Fibroblast of skin of back (primary cell): ENCODE data around the gene ID2.

Source experiments
- DNase-seq: peaks from one replicate; pipeline ENCODE4 v3.0.0-alpha.2; 2013

Gene ID2

DNA sequence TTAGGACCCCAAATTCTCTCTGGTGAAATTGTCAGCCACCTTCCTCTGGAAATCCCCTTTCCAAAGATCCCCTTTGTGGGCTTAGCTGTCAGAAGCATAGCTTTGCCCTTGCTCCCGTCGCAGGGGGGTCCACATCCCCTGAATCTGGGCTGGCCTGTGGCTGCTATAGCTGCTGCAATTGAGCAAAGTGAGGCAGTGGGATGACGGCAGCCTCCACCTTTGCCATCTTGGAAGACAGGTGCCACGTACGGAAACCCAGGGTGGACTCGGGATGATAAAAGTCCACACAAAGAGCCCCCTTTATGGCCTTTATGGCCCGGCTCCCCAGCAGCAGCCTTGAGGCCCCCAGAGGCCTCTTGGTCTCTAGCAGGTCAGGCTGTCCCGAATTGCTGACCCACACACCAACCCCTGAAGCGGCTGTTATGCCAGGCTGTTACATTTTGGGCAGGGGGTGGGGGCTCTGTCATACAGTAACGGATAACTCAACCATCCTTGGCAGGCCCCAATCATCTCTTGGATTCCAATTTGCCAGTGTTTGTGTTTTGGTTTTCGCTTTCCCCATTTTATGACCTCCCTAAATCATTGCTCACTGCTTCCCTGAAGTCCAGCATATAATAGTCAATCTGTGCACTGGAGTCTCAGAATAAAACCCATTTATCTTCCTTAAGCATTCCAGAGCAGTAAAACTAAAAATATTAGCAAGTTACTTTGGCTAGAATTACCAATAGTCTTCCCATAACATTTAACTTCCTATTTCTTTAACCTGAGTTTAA, 33.2 kb upstream of the ID2 start:
- no peak for DNase-seq

DNA sequence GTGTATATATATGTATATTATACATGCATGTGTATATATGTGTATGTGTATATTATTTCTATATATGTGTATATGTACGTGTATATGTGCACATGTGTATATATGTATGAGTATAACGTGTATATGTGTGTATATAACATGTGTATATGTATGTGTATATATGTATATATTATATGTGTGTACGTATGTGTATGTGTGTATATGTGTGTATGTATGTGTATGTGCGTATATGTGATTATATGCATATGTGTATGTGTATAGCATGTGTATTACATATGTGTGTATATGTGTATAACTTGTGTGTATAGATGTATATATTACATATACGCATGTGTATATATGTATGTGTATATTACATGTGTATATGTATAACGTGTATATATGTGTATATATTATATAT, 32.1 kb upstream of the ID2 start:
- DNase-seq, result no peak

DNA sequence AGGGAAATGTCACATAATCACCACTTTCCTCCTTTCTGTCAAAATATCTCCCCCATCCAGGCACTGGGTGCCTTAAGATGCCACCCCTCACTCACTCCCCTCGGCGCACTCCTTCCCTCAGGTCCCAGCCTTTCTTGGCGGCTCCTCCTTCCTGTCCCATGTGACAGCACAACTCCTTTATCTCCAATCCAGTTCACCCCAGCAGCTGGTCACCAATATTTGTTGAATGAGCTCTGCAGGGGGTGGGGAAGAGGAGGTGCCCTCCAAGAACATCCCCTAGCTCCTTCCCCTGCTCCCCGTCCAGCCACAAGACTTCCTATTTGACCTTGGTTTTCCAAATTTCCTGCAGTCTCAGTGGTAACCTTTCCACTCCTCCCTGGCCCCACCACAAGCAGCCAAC, 31.6 kb upstream of the ID2 start:
- no peak for DNase-seq

DNA sequence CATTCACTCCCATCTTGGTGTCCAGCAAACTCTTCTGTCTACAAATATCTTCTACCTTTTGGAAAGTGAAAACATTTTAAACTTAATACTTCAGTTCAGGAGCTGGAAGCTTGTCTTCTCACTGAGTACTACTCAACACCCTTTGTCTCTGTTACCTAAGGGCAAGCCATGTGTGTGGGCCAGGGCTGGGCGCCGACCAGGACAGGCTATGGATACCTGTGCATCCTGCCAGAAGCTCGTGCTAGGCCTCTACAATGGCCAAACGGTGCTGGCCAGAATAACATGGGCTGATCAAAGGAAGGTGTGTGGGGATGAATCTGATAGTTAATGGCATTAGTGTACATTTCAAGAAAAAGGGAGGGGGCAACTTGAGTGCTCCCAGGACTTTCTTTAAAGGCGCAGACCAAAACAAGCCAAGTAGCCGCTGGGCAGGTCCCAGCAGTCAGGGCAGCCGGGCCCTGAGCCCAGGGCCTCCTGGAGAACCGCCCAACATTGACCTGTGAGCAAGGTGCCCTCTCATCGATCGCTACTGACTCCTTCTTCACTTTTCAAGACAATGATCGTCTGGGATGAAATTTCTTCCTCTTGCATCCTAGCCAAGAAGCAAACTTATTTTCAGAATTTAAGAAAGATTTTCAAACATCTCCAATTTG, 29.0 kb upstream of the ID2 start:
- no peak for DNase-seq

DNA sequence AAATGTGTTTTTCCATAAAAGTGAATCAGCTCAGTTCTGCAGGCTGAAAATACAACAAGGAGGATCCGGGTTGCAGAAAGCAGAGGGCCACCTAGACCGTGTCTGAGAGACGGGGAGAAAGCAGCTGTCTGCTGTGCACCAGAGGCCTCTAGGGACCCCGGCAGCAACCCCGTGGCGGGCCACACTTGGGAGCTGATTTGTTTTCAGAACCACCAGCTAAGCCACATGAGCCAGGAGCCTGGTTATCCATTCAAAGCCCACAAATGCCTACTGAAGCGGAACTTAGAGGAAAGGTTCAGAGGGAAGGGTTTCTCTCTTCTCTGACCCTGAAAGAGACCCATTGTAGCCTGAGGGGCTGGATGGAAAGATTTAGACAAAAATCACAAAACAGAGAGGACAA, 28.4 kb upstream of the ID2 start:
- DNase-seq, result no peak

DNA sequence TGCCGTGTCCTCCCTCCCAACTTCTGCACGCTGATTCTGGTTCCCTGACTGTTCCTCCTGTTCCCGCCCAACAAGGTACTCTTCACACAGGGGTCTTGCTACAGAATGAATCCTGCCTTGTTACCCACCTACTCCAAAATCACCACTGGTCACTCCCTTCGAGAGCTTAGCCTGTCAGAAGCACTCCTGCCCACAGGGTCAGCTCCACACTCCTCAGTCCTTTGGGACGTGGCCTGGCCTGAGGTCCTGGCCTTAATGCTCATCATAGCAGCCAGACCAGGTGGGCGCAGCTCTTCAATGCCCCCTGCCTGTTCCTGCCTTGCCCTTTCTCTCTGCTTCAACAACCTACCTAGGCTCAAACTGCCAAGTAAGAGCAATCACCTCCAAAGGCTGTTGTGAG, 27.8 kb upstream of the ID2 start:
- no peak for DNase-seq

DNA sequence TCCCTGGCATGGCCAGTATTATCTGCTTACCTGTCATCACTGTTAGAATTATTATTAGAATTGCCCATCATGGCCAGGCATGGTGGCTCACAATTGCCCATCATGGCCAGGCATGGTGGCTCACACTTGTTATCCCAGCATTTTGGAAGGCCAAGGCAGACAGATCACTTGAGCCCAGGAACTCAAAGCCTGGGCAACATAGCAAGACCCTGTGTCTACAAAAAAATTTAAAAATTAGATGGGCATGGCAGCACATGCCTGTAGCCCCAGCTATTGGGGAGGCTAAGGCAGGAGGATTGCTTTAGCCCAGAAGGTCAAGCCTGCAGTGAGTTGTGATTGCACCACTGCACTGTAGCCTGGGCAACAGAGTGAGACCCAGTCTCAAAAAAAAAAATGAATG, 27.4 kb upstream of the ID2 start:
- DNase-seq, result no peak

DNA sequence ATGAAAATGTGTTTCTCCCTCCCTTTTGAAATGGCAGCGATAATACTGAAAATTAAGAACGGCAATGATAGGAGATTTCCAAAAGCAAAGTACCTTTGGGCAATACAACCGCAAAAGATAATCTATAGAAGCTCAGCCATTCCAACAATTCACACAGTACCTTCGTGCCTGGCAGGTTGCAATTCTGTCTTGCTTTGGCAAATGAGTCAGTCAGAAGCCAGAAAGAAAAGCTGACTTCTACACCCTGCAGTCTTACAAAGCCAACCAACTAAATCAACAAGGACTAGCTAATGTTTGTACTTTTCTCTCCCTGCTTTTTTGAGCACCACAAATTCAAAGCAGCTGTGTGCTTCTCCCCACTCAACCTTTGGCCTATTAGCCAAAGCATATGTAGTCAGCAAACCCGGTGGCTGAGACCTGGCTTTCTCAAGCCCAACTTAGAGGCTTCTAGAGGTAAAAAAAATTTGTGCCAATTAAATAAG, 25.7 kb upstream of the ID2 start:
- peak; percentile 68 for DNase-seq

DNA sequence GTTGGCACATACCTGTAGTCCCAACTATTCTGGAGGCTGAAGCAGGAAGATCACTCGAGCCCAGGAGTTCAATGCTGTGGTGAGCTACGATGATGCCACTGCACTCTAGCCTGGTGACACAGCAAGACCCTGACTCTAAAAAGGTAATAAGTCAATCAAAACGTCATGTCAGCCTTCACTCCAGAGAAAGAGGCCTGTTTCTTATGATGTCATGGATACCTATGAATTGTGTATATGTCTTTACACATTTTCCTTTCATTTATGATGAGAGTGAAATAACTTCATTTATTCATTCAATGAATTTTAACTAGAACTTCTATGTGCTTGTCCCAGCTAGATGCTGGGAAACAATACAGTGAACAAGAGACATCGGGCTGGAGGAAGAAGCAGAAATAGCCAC, 25.0 kb upstream of the ID2 start:
- DNase-seq, result no peak

DNA sequence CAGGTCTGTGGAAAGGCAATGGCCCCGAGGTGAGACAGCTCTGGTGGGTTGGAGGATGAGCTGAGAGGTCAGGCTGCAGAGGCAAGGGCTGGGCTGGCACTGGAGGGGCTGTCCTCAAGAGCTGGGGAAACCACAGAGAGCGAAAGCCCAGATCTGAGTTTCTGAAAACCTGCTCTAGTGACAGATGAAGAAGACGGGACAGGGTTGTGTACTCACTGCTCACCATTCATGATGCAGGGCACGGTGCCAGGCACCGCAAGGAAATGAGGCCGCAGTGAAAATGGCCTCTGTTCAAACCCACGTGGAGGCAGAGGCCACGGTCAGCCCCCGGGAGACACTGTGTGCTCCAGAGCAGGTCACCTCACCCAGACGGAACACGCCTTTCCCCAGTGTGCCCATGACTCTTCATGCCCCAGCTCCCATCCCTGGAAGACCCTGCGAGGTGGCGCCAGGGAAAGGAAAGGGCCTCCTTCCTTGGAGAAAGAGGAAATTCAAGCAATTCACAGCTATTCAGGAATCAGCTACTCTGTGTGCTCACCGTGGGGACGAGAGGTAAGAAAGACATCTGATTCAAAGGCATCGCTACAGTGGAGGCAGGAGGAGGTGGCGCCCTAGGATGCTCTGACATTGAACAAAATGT, 24.3 kb upstream of the ID2 start:
- DNase-seq, result no peak

DNA sequence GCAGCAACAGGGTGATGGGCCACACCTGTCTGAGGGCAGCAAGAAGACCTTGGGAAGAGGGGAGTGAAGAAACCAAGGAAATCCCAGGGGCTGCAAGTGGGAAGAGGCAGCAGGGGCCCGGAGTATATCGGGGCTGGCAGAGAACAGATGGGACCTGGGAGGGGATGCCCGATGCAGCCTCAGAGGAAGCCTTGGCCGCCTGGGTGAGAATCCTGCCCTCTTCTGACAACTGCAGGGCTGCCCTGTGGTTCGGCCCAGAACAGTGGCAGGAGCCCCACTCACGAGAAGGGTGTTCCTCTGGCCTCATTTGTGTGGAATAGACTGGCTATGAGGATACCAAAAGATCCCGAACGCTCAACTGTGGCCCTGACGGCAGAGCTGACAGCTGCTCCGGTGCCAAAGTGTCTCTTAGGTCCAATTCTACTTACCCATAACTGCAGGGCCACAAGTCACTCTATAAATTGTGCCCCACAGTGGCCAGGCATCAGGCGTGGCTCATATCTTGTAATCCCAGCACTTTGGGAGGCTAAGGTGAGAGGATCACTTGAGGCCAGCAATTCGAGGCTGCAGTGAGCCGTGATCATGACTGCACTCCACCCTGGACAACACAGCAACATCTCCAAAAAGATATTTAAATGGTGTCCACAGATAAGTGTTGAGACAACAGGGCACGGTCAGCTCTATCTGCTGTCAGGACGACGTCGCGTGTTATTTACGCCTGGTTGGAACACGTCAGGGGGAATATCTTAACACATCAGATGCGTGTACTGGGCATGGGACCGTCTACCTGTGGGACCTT, 23.6 kb upstream of the ID2 start:
- DNase-seq, result no peak

DNA sequence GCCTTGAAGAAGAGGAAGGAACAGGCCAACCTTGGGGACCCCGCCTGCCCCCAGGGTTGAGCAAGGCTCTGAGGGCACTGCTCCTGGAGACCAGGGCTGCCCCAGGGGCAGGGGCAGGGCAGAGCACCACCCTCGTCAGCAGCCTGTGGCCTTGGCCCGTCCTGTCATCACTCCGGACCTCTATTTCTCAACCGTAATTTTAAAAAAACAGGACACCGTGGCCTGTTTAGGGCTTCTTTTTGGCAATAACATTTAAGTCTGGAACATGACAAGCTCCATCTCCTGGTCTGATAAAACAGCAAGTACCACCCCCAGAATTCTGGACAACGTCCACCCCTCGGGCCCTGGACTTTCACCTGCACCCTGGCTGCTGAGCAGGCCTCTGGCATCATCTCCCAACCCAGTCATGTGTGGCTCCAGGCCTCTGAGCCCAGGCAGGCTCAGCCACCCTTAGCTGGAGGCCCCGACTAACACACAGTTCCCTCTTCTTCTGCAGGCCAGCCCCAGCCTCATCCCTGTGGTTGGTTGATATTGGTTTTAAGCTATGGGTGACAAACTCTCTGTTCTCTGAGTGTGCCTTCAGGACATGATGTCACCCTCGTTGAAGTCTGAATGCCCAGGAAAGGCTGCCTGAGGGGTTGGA, 22.6 kb upstream of the ID2 start:
- DNase-seq, result no peak

DNA sequence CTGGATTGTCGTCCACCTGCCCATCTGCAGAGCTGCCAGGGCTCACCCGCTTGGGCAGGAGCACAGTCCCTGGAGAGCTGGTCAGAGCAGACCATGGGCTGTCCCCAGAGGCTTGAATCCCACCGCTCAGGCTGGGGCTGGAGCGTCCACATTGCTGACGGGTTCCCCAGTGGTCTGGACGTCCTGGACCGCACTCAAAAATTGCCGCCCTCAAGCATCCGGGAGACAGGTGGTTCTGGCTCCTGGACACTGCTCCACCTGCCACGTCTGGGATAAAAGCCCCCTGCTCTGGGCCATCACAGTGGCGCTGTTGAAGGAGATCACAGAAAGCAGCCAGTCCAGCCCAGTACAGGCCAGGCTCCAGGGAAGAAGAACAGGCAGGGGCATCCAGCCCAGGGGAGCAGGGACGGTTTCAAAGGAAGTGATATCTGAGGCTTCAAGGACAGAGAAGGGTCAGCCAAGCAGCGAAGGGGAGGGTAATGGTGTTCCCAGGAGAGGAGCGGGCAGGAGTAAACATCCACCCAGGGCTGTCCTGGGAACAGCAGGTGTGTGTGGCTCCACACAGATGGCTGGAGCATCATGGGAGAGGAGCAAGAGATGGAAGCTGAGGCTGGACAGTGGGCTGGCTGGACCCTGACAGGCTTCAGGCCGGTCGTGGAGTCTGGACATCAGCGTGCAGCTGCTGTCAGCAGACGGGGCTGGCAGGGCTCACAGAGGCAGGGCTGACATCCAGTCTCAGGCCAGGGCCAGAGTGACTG, 21.9 kb upstream of the ID2 start:
- no peak for DNase-seq

DNA sequence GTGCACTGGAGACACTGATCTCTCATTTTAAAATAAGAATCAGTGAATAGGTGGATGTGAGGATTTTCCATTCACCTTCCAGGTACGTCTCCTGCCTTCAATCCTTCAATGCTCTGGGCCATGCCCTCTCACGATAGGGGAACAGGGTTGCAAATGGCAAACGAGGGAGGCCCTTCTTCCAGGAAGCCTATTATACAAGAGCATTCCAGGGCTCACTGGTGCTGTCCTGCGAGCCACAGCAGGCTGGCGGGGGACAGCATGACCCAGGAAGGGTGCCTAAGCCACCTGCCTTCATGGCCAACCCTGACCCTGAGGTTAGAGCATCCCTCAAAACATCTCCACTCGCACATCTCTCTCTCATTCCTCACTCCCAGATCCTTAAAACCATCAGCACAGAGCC, 20.6 kb upstream of the ID2 start:
- no peak for DNase-seq

DNA sequence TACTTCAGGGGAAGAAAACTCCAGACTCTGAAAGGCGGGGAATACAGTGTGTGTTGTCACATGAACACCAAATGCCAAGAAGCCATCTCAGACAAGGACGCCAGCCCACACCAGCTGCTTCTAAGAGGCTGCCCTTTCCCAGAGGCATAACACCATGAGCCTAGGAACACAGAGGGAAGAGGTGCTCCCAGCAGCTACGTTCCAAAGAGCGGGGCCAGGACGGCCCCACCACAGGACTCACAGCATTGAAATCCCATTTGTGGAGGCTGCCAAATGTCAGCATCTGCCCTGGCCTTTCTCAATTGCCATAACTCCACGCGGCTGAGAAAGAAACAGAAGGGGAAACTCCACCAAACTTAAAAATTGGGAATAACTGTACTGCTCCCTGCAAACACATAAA, 20.1 kb upstream of the ID2 start:
- DNase-seq, result peak; percentile 36

DNA sequence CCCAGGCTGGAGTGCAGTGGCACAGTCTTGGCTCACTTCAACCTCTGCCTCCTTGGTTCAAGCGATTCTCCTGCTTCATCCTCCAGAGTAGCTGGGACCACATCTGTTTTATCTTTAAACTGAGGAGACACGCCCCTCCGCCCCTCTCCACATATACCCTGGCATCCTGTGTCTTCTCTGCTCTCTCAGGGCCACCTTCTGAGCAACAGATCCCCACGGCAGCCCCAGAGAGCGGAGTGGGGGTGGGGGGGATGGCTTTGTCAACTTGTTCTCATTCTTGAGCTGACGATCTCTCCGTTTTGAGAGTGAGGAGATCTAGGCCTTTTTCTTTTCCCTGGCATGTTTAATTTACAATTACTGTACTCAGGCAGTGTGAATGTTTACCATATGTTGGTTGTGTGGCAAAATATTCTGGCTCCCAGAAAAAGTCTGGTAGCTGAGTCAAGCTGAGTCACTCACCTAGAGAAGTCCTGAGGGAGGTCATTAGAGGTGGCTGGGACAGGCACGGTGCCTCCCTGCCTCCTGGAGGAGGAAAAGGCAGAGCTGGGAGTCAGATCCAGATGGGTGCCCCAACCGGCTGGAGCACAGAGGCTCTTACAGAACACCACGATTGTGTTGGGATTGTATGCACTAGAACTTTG, 19.5 kb upstream of the ID2 start:
- peak; percentile 86 for DNase-seq

DNA sequence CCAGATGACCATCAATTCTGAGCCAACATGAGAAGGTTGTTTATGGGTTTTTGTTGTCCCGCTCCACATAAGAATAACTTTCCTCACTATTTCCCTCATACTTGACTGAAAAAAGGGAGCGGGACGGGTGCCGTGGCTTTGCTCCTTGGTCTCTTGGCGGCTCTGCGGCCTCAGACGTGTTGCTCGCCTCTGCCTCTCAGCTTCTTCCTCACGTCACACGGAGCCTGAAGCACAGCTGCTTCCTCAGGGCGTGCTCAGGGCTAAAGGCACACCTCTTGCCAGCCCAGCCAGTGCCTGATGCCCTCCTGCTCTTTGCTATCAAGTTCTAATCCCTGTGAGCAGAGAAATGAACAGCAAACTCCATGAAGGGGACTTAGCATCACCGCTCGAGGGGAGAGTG, 17.9 kb upstream of the ID2 start:
- DNase-seq, result no peak

DNA sequence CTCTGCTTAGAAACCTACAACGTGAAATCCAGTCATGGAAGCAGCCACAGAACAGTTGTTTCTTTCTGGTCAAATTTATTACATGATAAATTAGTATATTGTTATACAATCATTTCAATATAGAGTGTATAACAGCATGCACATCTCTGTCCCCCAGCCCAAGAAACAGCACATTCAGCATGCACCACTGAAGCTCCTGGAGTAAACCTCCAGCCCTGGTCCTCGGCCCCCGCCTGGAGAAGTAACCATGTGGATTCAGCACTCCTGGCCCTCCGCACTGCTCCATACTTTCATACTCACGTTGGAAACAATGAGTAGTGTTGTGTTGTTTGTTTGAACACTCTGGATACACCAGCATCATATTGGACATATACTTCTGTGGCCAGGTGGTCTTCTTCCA, 15.3 kb upstream of the ID2 start:
- DNase-seq, result no peak

DNA sequence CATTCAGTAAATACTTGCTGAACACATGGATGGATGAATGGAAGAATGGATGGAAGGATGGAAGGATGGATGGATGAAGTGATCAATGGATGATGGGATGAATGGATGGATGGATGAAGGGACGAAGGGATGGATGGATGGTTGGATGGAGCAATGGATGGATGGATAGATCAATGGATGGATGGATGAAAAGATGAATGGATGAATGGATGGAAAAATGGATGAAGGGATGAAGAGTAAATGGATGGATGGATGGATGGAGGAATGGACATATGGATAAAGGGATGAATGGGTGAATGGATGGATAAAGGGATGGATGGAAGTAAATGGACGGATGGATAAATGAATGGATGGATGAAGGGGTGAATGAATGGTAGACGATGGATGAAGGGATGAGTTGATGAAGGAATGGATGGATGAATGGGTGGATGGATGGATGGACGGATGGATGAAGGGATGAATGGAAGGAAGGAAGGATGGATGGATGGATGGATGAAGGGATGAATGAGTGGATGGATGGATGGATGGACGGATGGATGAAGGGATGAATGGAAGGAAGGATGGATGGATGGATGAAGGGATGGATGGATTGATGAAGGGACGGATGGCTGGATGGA, 13.9 kb upstream of the ID2 start:
- no peak for DNase-seq

DNA sequence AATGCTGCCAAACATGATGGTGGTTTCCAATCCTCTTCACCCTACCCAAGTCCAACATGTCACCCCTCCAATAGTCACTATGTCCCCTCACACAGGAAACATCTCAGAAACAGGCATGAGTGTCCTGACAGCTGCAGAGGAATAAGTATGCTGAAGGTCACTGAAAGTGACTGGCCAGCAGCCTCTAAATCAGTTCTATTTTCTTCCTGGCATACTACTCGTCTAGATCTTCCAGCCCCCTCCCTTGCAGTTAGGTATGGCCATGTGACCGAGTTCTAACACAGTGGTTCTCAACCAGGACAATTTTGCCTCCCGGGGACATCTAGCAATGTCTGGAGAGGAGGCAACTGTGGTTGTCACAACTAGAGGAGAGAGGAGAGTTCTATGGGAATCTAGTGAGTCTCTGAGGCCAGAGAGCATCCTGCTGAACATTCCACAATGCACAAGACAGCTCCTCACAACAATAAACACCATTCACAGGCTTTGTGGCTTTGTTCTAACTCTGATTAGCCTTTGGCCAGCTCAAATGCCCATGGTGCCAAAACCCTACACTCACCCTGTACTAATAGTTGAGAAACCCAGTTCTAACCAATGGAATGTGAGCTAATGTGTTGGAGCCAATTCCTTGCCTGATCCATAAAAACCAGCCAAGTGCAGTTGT, 12.6 kb upstream of the ID2 start:
- no peak for DNase-seq
